ENCODE measurements around the gene THSD7A. TPM values are rescaled to one million over a fixed set of nuclear protein-coding genes. Genes with fewer than 3 reads are reported as not detected.

Gene THSD7A
- polyA plus RNA-seq, 1 donor from 2014 or later, result 18.5 TPM

DNA sequence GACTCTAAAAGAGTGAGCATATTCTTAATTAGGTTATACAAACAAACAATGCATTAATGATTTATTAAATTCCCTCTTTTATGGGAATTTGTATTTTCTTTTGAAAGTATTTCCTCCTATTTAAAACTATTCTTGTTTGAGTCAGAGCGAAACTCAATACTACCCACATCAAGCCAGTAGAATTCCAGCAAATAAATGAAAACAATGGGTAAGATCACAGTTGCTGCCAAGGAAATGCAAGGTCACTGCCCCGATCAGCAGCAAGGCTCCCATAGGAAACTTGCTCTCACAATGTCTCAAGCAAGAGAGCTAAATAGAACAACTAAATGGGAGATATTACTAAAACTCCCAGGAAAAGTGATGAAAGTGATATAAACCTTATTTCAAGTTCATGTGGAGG is 206.3 kb downstream of the THSD7A start:
- no peaks in the 10 kb centered on the region for H3K36me3 ChIP-seq (ENCODE audit: insufficient read depth, low read length)
- H3K27me3 ChIP-seq (ENCODE audit: insufficient read depth, low read depth, low read length), result no peaks in the 10 kb centered on the region
- no peak overlapping the region for H3K27ac ChIP-seq (ENCODE audit: low read length)
- H3F3A ChIP-seq (ENCODE audit: insufficient read depth, low read length, poor library complexity, severe bottlenecking), result no peaks in the 10 kb centered on the region
- H3K9me2 ChIP-seq (ENCODE audit: insufficient read depth, low read length), result no peaks in the 10 kb centered on the region
- no peaks in the 10 kb centered on the region for H3K9me3 ChIP-seq (ENCODE audit: low read length)
- no peaks in the 10 kb centered on the region for H3K79me2 ChIP-seq (replicated peaks; ENCODE audit: insufficient read depth, low read length)
- no peak overlapping the region for H3K4me2 ChIP-seq (ENCODE audit: low read length)
- H2AFZ ChIP-seq (ENCODE audit: low read depth, low read length), result no peak overlapping the region
- TF ChIP-seq EP300 (conservative IDR thresholded peaks at IDR 0.05; ENCODE audit: poor library complexity, severe bottlenecking) (no peak), CTCF (IDR thresholded peaks at IDR 0.05; ENCODE audit: poor library complexity, severe bottlenecking) (no peak), TAF1 (IDR thresholded peaks at IDR 0.05; ENCODE audit: low read depth) (no peak), MXI1 (conservative IDR thresholded peaks at IDR 0.05; ENCODE audit: poor library complexity, severe bottlenecking) (no peak), EZH2 (IDR thresholded peaks at IDR 0.05; ENCODE audit: borderline replicate concordance, insufficient read depth, low read length, poor library complexity, severe bottlenecking) (no peak), RAD21 (conservative IDR thresholded peaks at IDR 0.05) (no peak), SMC3 (conservative IDR thresholded peaks at IDR 0.05; ENCODE audit: poor library complexity) (no peak), POLR2AphosphoS5 (IDR thresholded peaks at IDR 0.05) (no peak)
- TF ChIP-seq, protein P1, sequence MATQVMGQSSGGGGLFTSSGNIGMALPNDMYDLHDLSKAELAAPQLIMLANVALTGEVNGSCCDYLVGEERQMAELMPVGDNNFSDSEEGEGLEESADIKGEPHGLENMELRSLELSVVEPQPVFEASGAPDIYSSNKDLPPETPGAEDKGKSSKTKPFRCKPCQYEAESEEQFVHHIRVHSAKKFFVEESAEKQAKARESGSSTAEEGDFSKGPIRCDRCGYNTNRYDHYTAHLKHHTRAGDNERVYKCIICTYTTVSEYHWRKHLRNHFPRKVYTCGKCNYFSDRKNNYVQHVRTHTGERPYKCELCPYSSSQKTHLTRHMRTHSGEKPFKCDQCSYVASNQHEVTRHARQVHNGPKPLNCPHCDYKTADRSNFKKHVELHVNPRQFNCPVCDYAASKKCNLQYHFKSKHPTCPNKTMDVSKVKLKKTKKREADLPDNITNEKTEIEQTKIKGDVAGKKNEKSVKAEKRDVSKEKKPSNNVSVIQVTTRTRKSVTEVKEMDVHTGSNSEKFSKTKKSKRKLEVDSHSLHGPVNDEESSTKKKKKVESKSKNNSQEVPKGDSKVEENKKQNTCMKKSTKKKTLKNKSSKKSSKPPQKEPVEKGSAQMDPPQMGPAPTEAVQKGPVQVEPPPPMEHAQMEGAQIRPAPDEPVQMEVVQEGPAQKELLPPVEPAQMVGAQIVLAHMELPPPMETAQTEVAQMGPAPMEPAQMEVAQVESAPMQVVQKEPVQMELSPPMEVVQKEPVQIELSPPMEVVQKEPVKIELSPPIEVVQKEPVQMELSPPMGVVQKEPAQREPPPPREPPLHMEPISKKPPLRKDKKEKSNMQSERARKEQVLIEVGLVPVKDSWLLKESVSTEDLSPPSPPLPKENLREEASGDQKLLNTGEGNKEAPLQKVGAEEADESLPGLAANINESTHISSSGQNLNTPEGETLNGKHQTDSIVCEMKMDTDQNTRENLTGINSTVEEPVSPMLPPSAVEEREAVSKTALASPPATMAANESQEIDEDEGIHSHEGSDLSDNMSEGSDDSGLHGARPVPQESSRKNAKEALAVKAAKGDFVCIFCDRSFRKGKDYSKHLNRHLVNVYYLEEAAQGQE (IDR thresholded peaks at IDR 0.05; ENCODE audit: borderline replicate concordance), result no peak
- no peaks in the 10 kb centered on the region for H4K20me1 ChIP-seq (ENCODE audit: insufficient read depth)
- H3K9ac ChIP-seq (ENCODE audit: low read length), result no peak overlapping the region
- no peak overlapping the region for H3K4me3 ChIP-seq (ENCODE audit: low read length)

GRCh38 chr7:11623093-11623678 is 208.8 kb downstream of the THSD7A start:
- Histone ChIP-seq H4K20me1 (ENCODE audit: insufficient read depth) (no peaks in the 10 kb centered on the region), H3K27me3 (ENCODE audit: insufficient read depth, low read depth, low read length) (no peaks in the 10 kb centered on the region), H3K4me3 (ENCODE audit: low read length) (no peak overlapping the region), H3K36me3 (ENCODE audit: insufficient read depth, low read length) (no peaks in the 10 kb centered on the region), H3K9me2 (ENCODE audit: insufficient read depth, low read length) (no peaks in the 10 kb centered on the region), H3F3A (ENCODE audit: insufficient read depth, low read length, poor library complexity, severe bottlenecking) (no peaks in the 10 kb centered on the region), H3K9ac (ENCODE audit: low read length) (no peak overlapping the region), H3K4me2 (ENCODE audit: low read length) (no peak overlapping the region), H2AFZ (ENCODE audit: low read depth, low read length) (no peak overlapping the region), H3K27ac (ENCODE audit: low read length) (no peak overlapping the region), H3K9me3 (ENCODE audit: low read length) (no peaks in the 10 kb centered on the region), H3K79me2 (replicated peaks; ENCODE audit: insufficient read depth, low read length) (no peaks in the 10 kb centered on the region)
- TF ChIP-seq, protein P1 (IDR thresholded peaks at IDR 0.05; ENCODE audit: borderline replicate concordance), result no peak
- no peak for TF ChIP-seq POLR2AphosphoS5 (IDR thresholded peaks at IDR 0.05)
- no peak for TF ChIP-seq RAD21 (conservative IDR thresholded peaks at IDR 0.05)
- no peak for TF ChIP-seq EP300 (conservative IDR thresholded peaks at IDR 0.05; ENCODE audit: poor library complexity, severe bottlenecking)
- no peak for TF ChIP-seq SMC3 (conservative IDR thresholded peaks at IDR 0.05; ENCODE audit: poor library complexity)
- TF ChIP-seq MXI1 (conservative IDR thresholded peaks at IDR 0.05; ENCODE audit: poor library complexity, severe bottlenecking), result no peak
- TF ChIP-seq CTCF (IDR thresholded peaks at IDR 0.05; ENCODE audit: poor library complexity, severe bottlenecking), result no peak
- TF ChIP-seq EZH2 (IDR thresholded peaks at IDR 0.05; ENCODE audit: borderline replicate concordance, insufficient read depth, low read length, poor library complexity, severe bottlenecking), result no peak
- no peak for TF ChIP-seq TAF1 (IDR thresholded peaks at IDR 0.05; ENCODE audit: low read depth)
